HG03097 (cell line): ENCODE results near the gene CHMP1A.

ENCODE experiments used
- ATAC-seq: cut with Tn5 transposase; IDR thresholded peaks from one replicate; pipeline ENCODE4 v1.9.1; 2021; ENCODE audit not compliant: unreplicated experiment, low FRiP score

The CHMP1A gene

GRCh38 chr16:89607937-89608740 lies 49.4 kb downstream of the CHMP1A start:
- ATAC-seq: no peak

GRCh38 chr16:89607453-89607852 lies 50.1 kb downstream of the CHMP1A start:
- ATAC-seq: no peak

- no peak for ATAC-seq
Measured at GRCh38 chr16:89606006-89606405, 51.5 kb downstream of the CHMP1A start.

- no peak for ATAC-seq
Measured at GRCh38 chr16:89605186-89605970, 52.1 kb downstream of the CHMP1A start.

- no peak for ATAC-seq
Measured at GRCh38 chr16:89604764-89605163, 52.7 kb downstream of the CHMP1A start.

GRCh38 chr16:89602952-89603590 lies 54.4 kb downstream of the CHMP1A start:
- no peak for ATAC-seq

GRCh38 chr16:89602273-89602951 lies 55.1 kb downstream of the CHMP1A start:
- ATAC-seq: no peak

GRCh38 chr16:89601906-89602272 lies 55.6 kb downstream of the CHMP1A start:
- no peak for ATAC-seq

GRCh38 chr16:89600956-89601355 lies 56.6 kb downstream of the CHMP1A start:
- ATAC-seq: no peak

- no peak for ATAC-seq
Measured at GRCh38 chr16:89600427-89600826, 57.1 kb downstream of the CHMP1A start.

GRCh38 chr16:89599902-89600301 lies 57.6 kb downstream of the CHMP1A start:
- ATAC-seq: no peak

GRCh38 chr16:89599451-89599858 lies 58.1 kb downstream of the CHMP1A start:
- no peak for ATAC-seq

GRCh38 chr16:89598199-89598598 lies 59.3 kb downstream of the CHMP1A start:
- ATAC-seq: no peak

- ATAC-seq: no peak
Measured at GRCh38 chr16:89596957-89597649, 60.4 kb downstream of the CHMP1A start.

GRCh38 chr16:89596061-89596689 lies 61.3 kb downstream of the CHMP1A start:
- no peak for ATAC-seq

GRCh38 chr16:89595330-89596060 lies 62.0 kb downstream of the CHMP1A start:
- no peak for ATAC-seq
